ENCODE data around the gene CAMK2B.

CAMK2B gene

GRCh38 chr7:44333911-44334733 is 8.7 kb upstream of the CAMK2B start:
- peak in 15 of 42 donors; percentile 22 to 77 (median 53) for DNase-seq
- intact Hi-C loops (cut with DNase I), result no loop called here

DNA sequence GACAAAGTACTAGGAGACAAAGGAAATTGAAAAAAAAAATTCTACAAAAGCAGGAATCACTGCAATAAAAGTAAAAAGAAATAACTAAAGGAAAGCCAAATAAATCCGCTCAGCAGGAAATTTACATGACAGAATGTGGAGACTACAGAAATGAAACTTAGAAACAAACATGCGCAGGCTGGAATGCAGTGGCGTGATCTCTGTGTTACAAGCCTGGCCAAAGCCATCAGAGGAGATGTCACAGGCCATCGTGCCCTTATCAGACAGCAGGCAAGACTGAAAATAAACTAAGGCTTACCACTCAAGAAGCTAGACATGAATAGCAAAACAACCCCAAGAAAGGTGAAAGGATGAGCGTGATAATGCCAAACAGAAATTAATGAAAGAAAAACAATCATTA is 6.3 kb upstream of the CAMK2B start:
- no peak for DNase-seq
- intact Hi-C loops (cut with DNase I), result no loop called here

- DNase-seq, result no peak
- intact Hi-C loops (cut with DNase I), result no loop called here
Measured at GRCh38 chr7:44330331-44330730, 4.9 kb upstream of the CAMK2B start.

DNA sequence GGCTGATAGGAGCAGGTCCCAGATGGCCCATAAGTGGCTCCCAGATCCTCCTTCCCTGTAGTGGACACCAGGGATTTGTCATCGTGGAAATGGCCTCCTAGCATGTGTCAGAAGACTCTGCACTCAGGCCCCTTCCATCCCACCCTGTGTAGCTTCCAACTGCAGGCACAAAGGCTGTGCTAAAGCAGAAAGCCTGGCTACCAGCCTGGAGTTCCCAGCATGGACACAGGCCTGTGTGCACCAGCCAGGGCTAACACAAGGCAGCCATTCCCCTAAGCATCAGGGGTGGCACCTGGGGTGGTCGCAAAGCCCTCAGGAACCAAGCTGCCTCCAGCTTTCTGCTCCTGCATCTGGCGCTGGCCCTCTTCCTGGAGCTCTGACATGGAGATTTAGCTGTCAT is 4.5 kb upstream of the CAMK2B start:
- intact Hi-C loops (cut with DNase I), result no loop called here
- DNase-seq, result no peak

DNA sequence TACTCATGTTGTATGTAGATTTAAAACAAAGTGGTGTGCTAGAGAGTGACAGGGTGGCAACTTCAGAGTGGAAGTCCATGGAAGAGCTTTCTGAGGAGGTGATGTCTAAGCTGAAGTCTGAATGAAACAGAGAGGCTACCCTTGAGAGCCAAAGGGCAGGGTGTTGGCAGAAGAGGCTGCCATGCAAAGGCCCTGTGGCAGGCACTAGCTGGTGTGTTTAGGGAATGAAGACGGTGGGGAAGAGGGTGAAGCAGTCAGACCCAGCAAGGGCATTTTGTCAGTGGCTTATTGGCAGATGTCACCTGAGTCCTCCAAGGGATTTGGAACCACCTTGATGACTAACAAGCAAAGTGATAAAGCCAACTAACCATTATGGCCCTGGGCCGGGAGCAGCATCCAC is 3.7 kb upstream of the CAMK2B start:
- intact Hi-C loops (cut with DNase I), result no loop called here
- DNase-seq, result no peak

GRCh38 chr7:44327981-44328380 is 2.6 kb upstream of the CAMK2B start:
- intact Hi-C loops (cut with DNase I), result no loop called here
- DNase-seq, result peak in 5 of 42 donors; percentile 26 to 74 (median 48)

GRCh38 chr7:44326261-44327125 is 1.1 kb upstream of the CAMK2B start:
- DNase-seq, result peak in 3 of 42 donors; percentile 27 to 50 (median 34)
- intact Hi-C loops (cut with DNase I), result no loop called here

GRCh38 chr7:44325811-44326241 is 432 bp upstream of the CAMK2B start:
- peak in 3 of 42 donors; percentile 25 to 39 (median 26) for DNase-seq
- intact Hi-C loops (cut with DNase I), result no loop called here

GRCh38 chr7:44324481-44325200 is 753 bp downstream of the CAMK2B start:
- peak in 10 of 42 donors; percentile 31 to 68 (median 48) for DNase-seq
- intact Hi-C loops (cut with DNase I), result no loop called here

GRCh38 chr7:44324204-44324480 is 1.3 kb downstream of the CAMK2B start:
- peak in 19 of 42 donors; percentile 27 to 72 (median 47) for DNase-seq
- intact Hi-C loops (cut with DNase I), result no loop called here

- intact Hi-C loops (cut with DNase I), result no loop called here
- peak in 4 of 42 donors; percentile 8 to 40 (median 20) for DNase-seq
Measured at GRCh38 chr7:44323381-44324203, 1.8 kb downstream of the CAMK2B start.

DNA sequence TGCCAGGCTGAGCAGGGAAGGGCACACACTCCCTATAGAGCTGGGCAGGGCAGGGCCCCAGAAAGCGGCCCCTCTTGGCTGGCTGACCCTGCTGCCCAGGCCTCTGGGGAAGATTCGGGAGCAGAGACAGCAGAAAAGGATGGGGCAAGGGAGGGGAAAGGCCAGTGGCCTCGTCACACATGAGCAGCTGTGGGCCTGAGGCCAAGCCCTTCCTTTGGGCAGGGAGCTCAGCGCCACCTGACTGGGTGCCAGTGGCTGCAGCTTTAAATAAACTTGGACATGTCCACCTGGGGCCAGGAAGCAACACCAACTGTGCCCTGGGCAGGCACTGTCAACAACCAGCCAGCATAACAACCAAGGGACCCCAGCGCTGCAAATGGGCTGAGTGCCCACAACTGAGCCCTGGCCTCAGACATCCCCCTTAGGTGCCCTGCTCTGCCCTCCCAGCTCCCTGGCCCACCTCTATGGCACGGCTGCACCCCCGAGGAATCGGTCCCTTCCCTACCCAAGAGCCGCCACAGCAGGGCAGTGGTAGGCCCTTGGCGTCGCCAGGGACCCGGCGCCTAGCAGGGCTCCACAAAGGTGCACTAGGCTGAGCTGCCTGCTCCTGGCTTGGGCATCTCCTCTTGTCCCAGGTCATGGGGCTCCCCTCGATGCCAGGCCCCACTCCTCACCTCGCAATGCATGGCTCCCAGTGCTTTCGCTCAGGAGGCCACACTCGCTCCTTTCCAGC is 2.6 kb downstream of the CAMK2B start:
- intact Hi-C loops (cut with DNase I), result no loop called here
- peak in 8 of 42 donors; percentile 31 to 48 (median 36) for DNase-seq

GRCh38 chr7:44321796-44322195 is 3.6 kb downstream of the CAMK2B start:
- peak in 4 of 42 donors; percentile 7 to 36 (median 32) for DNase-seq
- intact Hi-C loops (cut with DNase I), result no loop called here

DNA sequence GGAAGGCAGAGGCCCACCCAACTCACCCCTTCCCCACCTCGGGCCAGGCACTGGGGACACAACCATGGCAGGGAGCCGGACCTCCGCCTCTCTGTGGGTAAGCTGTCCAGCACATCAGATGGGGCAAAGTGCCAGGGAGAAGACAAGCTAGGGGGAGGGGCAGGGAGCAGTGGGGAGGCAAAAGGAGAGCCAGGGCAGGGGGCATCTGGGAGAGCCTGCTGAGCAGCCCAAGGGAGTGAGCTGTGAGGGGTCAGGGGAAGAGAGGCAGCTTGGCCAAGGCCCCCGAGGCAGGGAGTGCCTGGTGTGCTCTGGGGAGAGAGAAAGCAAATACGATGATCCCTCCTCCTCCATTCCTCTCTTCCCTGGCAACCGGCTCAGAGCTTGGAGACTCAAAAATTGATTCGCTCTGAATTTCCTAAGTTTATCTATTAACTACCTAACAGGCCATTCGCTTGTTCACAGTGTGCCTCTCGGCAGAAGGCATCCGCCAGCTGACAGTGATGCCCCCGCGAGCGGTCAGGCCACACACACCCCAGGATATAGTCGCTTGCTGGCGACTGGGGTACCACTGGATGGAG is 4.5 kb downstream of the CAMK2B start:
- intact Hi-C loops (cut with DNase I), result no loop called here
- peak in 4 of 42 donors; percentile 27 to 42 (median 36) for DNase-seq

- intact Hi-C loops (cut with DNase I), result no loop called here
- peak in 1 of 42 donors; percentile 31 for DNase-seq
Measured at GRCh38 chr7:44320141-44320540, 5.3 kb downstream of the CAMK2B start.

- peak in 2 of 42 donors; percentile 3 to 30 for DNase-seq
- intact Hi-C loops (cut with DNase I), result no loop called here
Measured at GRCh38 chr7:44318332-44318731, 7.1 kb downstream of the CAMK2B start.

- intact Hi-C loops (cut with DNase I), result no loop called here
- no peak for DNase-seq
Measured at GRCh38 chr7:44315301-44315903, 10.0 kb downstream of the CAMK2B start.

Data from head of caudate nucleus (tissue), 42 donors.